Activated CD8-positive, alpha-beta memory T cell treated with anti-CD3 and anti-CD28 coated beads for 24 hours (primary cell): ENCODE data around the gene FOXD4L1.
A peak's percentile ranks its signal among the peaks of the same experiment; 100 is the strongest.
"Not testable (repeated sequence)": the region's sequence is repeated elsewhere in the genome, so short reads cannot be mapped to it uniquely, and the experiment has no call there.

ENCODE experiments used
- DNase-seq: peaks from one replicate; pipeline ENCODE4 v3.0.0-alpha.2; 2020

The FOXD4L1 gene

GRCh38 chr2:113527350-113528045, 29.0 kb downstream of the FOXD4L1 start:
- DNase-seq = not testable (repeated sequence)

- not testable (repeated sequence) for DNase-seq
These were observed 29.7 kb downstream of the FOXD4L1 start for GRCh38 chr2:113528126-113528525.

- not testable (repeated sequence) for DNase-seq
These were observed 30.4 kb downstream of the FOXD4L1 start for GRCh38 chr2:113528904-113529303.

GRCh38 chr2:113532991-113533390, 34.5 kb downstream of the FOXD4L1 start:
- not testable (repeated sequence) for DNase-seq

- DNase-seq = not testable (repeated sequence)
These were observed 38.1 kb downstream of the FOXD4L1 start for GRCh38 chr2:113536573-113536972.

- DNase-seq = not testable (repeated sequence)
These were observed 42.4 kb downstream of the FOXD4L1 start for GRCh38 chr2:113540834-113541203.

GRCh38 chr2:113541204-113541975, 42.9 kb downstream of the FOXD4L1 start:
- peak; percentile 69 for DNase-seq

GRCh38 chr2:113541976-113542485, 43.6 kb downstream of the FOXD4L1 start:
- DNase-seq = not testable (repeated sequence)

- DNase-seq = not testable (repeated sequence)
These were observed 44.1 kb downstream of the FOXD4L1 start for GRCh38 chr2:113542529-113542928.
